ENCODE data around the gene EEIG2.

EEIG2 gene

DNA sequence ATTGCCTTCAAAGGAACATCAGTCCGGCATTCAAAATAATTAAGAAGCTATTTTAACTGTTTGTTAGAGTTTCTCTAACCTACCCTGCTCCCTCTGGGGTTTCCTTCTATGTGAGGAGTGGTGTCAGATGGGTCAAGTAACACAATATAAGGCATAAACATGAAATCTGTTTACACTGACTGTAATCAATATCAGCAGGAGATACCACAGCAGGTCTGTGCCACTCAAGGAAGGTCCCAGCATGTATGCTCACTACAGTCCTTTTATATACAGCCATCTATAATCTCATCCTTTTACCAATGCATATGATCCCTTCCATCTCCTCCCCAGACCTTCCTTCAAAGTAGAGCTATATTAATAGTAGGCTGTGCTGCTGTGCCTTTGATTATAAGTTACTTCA lies 25.4 kb downstream of the EEIG2 start:
- no peak for DNase-seq

DNA sequence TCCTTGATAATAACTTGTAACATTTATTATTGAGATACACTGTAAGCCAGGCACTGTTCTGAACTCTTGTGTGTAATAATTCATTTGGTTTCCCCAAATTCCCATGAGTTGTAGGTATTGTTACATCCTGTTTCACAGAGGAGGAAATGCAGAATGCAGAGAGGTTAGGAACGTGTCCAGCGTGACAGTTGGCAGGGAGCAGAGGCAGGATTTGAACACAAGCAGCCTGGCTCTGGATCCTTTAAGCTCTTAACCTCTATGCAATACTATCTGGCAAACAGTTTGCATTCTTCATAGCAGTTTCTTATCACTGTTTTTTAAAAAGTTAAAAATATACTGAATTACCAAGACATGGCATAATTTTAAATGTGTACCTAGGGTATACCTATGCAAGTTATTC lies 30.5 kb downstream of the EEIG2 start:
- DNase-seq, result no peak

DNA sequence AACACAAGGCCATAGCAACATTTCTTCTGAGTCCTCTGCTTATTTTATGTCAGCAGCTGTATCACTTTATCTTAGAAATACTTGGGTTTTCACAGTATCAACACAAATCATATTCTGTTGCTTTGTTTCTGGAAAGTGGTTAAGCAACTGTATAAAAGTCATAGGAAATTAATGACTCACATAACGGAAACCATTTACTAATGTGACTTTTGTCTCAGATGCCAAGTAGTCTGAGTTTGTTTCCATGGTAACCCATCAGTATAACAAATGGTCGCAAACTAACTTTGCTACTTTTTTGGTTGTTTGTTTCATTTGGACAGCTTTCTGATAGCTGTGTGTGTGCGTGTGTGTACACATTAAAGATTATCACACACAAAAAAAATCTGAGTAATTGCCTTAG lies 31.1 kb downstream of the EEIG2 start:
- DNase-seq, result peak; percentile 94

DNA sequence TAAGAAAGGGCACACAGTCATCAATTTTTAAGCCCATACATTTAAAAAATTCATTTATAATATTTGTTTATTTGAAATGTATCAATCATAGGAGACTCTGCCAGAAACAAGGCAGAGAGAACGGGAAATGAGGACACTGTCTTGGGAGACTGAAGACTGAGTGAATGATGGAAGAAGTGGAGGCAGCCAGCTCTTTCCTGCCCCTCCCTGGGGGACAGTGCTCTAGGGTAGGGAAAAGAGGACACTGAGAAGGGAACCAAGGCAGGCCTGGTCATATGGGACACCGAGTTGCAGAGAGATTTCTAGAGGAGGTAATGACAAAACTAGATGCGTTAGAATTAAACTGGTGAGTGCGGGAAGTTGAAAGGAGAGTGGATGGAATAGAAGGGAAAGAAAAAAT lies 31.6 kb downstream of the EEIG2 start:
- DNase-seq, result no peak

DNA sequence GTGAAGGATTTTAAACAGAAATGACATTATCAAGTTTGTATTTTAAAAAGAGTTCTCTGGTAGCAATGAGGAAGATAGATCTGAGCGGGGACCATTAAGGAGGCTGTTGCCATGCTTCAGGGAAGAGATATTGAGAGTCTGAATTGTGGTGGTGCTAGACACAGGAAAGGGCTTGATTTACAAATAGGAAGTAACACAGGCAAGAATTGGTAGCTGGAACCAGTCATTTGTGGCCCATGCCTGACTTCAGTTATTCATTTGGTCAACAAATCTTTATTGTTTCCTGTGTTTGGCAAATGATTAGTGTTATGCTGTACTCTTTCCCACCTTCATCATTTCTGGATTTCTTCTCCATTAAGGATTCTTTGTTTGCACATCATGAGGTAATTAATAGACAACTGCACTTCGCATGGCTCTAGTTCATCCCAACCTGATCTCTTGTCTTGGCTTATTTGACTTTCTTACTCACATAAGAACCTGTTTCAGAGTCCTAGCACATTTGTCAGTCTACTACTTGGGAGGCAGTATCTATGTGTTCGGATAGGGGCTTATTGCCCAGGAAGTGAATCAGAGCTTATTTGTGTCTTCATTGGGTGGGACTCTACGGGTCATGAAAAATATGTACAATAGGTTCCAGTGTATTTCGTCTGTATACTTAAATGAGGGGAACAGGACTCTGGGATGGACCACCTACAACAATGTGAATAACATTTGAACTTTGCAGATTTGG lies 32.3 kb downstream of the EEIG2 start:
- DNase-seq, result no peak

DNA sequence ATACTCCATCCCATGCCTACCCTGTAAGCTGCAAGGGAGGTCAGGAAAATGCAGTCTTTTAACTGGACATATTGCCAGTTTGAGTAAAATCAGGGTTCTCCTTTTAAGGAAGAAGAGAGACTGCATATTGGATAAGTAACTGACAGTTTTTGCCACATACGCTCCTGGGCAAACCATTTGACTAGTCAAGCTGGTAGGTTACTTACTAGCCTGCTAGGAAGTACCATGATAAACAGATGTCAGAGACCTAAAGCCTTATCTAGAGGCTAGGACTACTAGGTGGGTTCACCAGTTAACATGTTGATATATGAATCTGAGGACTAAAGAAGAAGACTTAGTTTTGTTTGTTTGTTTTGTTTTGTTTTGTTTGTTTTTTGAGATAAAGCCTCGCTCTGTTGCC lies 33.5 kb downstream of the EEIG2 start:
- DNase-seq, result no peak

DNA sequence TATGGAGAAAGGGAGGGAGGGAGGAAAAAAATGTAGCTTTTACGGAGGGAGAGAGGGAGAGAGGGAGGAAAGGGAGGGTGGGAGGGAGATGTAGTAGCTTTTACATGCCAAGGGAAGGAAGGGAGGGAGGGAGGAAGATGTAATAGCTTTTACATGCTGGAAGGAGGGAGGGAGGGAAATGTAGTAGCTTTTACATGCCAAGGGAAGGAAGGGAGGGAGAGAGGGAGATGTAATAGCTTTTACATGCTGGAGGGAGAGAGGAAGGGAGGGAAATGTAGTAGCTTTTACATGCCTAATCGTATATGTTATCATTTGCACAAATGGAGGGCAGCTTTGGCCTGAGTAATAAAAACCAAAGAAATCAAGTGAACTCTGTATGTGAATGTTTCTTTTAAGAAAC lies 35.6 kb downstream of the EEIG2 start:
- DNase-seq, result peak; percentile 55

DNA sequence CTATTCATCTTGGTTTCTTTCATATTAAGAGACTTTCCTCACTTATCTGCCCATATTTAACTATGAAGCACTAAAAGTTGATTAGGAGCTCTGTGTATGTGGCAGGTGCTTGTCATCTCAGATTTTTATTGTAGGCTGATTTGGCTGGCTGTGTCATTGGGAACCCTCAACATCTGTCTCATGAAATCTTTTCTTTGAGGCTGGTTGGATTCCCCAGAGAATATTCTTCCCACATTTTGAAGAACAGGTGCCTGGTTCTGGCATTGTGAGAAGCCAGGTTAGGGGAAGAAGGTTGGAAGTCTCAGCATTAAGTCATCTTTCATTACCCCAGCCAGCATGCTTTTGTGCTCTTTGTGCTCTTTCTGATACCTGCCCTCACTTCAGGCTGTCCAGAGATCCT lies 37.1 kb downstream of the EEIG2 start:
- DNase-seq, result no peak

DNA sequence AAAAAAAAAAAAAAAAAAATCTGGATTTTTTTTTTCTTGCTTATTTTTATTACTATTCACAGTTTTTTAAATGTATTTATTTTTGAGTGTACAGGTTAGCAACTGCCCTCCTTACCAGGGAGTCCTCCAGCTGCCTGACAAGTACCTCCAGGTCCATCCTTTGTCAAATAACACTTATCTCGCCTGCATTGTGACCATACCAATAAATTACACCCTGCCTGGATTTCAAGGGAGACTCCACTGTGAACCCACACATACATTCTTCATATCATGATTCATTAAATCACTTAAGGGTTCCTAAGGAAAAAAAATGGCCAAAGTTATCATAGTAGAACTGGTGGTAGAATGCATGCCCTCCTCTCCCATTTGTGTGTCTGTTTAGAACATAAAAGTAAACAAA lies 38.4 kb downstream of the EEIG2 start:
- DNase-seq, result no peak

DNA sequence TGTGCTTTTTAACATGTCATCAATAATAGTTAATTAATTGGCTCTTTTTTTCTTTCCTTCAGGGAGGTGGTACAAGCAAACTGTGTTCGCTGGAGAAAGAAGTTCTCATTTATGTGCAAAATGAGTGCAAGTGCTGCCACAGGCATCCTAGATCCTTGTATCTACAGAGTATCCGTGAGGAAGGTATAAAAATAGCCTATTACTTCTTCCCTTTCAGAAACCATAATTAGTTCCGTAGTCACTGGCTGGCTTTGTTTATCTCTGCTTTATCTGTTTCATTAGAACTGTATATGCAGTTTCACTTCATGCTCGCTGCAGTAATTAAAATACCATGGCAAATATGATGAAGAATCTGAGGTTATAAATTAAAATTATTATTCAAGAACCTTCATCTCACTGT lies 40.6 kb downstream of the EEIG2 start:
- DNase-seq, result no peak

DNA sequence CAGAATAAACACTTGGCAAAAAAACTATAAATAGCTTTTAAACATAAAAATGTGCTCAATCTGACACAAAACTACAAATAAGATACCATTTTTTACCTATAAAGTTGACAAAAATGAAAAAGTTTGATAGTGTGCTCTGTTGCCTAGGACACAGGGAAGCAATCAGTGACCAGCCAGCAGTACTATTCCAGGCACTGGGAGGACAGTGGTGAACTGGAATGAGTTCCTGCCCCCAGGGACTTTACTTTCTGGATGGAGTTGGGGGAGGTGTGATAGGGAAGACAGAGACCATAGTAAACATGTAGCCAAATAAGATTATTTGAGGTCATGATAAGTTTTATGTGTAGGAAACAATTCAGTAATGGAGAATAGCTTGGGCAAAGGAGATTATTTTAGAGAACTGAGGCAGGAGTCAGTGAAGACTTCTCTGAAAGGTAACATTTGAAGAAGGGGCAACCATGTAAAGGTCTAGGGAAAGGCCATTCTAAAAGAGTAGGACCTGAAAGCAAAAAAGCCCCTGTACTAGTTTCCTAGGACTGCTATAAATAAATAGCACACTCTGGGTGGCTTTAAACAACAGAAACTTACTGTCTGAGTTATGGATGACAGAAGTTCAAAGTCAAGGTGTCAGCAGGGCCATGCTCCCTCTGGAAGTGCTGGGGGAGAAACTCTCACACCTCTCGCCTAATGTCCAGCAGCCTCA lies 42.0 kb downstream of the EEIG2 start:
- DNase-seq, result no peak

DNA sequence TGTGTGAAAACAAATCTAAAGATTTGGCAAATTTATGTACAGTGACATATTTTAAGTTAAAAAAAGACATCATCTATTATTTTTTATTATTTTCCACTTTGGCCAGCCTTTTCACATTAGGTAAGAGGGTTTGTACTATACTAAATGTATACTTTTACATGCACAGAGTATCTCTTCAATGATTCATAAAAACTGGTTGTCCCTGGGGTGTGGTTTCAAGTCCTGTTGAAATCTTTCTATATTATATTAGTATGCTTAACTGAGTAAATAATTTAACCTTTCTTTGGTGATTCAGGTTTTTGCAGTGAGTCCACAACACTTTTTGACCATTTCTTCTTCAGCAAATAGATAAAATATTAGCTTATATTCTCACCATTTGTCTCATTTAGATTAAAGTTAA lies 45.7 kb downstream of the EEIG2 start:
- no peak for DNase-seq

DNA sequence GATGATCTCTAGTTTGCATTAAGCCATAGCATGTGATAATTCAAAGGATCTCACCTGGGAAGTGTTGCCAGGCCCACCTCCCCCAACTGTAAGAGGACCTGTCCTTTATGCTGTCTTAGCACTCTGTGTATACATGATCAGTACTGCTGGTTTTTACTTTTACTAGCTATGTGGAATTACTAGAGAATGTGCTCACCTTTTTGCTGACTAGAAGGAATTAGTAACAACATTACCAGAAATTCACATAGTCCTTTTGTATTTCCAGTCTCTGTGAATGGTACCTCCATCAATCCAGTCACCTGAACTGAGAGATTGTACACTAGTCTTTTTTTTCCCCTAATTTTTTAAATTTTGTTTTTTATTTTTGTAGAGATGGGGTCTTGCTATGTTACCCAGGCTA lies 46.6 kb downstream of the EEIG2 start:
- DNase-seq, result no peak

DNA sequence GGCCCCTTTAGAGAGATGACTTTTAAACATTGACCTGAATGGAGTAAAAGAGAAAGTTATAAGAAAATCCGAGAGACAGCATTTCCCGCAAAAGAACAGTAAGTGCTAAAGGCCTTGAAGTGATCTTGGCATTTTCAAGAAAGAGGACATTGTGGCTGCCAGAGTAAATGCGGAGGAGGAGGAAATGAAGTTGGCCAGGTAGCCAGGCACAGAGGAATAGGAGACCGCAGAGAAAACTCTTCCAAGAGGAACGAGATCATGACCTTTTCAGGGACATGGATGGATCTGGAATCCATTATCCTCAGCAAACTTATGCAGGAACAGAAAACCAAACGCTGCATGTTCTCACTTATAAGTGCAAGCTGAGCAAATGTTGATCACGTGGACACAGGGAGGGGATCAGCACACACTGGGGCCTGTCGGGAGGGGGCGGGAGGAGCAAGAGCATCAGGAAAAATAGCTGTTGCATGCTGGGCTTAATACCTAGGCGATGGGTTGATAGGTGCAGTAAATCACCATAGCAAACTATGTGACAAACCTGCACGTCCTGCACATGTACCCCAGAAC lies 49.7 kb downstream of the EEIG2 start:
- no peak for DNase-seq

Data from fibroblast of skin of right quadriceps (primary cell).